Stomach (tissue), 4 donors: ENCODE data around the gene DNAH1.

Source experiments
- CTCF ChIP-seq, 7 experiments: fragments of 450-650 bp in 4 of 7; fragments of 200-600 bp in 3 of 7; sonication (generic) in 3 of 7; IDR thresholded peaks; one replicate each; pipeline ENCODE4 v1.5.1; 2016 to 2019; ENCODE audit warnings: antibody characterized with exemption in 7 of 7, control low read depth in 2 of 7, mild to moderate bottlenecking in 1 of 7
- EP300 ChIP-seq: sonication (generic); formaldehyde crosslinking; IDR thresholded peaks from one replicate; pipeline ENCODE4 v1.6.1; 2017; ENCODE audit warnings: antibody characterized with exemption

- TF ChIP-seq EP300 (no peak), CTCF (IDR thresholded peaks at IDR 0.05) (no peak)
Observed at GRCh38 chr3:52396011-52396906, 80.1 kb downstream of the DNAH1 start.
